ENCODE results near the gene SV2C. TPM values are rescaled to one million over a fixed set of nuclear protein-coding genes. Genes with fewer than 3 reads are reported as not detected.

Gene SV2C
- polyA plus RNA-seq, 3 donors = 0.01 to 0.02 TPM; not detected in 1

DNA sequence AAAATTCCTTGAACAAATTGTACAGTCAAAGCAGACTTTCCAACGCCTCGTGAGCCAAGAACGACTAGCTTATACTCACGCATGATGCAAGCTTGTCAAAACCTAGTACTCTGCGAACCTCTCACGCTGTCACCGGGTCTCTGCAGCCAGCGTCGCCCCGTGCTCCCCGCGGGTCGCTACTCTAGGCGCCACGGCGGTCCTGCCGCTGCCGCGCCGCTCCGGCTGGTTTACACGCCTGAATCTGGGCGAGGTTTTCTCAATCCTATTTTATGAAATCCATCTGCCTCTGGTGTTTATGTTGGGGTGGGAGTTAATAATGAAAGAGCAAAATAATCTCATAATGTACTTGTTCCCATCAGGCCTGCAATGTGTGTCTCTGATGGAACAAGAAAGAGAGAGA lies 90.9 kb downstream of the SV2C start:
- Histone ChIP-seq H3K27me3 (ENCODE audit: control insufficient read depth in 2 of 2, insufficient read depth in 2 of 2, low read length in 2 of 2) (no peaks in the 10 kb centered on the region), H4K20me1 (ENCODE audit: insufficient read depth, low read length) (no peaks in the 10 kb centered on the region), H3K9ac (ENCODE audit: insufficient read depth, low read length, poor library complexity, severe bottlenecking) (no peak overlapping the region), H3K4me3 (replicated peaks in 1 of 3; ENCODE audit: low read depth in 2 of 3, low read length in 3 of 3) (no peak overlapping the region), H3K4me2 (replicated peaks; ENCODE audit: extremely low read depth, low read length, poor library complexity, severe bottlenecking) (no peak overlapping the region), H3K4me1 (ENCODE audit: control insufficient read depth in 1 of 2, insufficient read depth in 2 of 2, low read length in 2 of 2) (peaks cover 26% of the 10 kb centered on the region in 2 donors), H3K36me3 (replicated peaks in 1 of 2; ENCODE audit: control insufficient read depth in 1 of 2, insufficient read depth in 2 of 2, low read length in 2 of 2) (no peaks in the 10 kb centered on the region), H3K79me2 (ENCODE audit: insufficient read depth, low read length) (no peaks in the 10 kb centered on the region), H2AFZ (ENCODE audit: insufficient read depth, low read depth, low read length, poor library complexity, severe bottlenecking) (no peak overlapping the region), H3K9me3 (replicated peaks in 1 of 2; ENCODE audit: control insufficient read depth in 1 of 2, insufficient read depth in 1 of 2, low read length in 2 of 2) (peaks cover 0 to 4% of the 10 kb centered on the region in 2 donors), H3K27ac (ENCODE audit: low read depth in 1 of 2, low read length in 2 of 2) (no peak overlapping the region)
- 98% methylated on average over 17 of the region's 23 CpGs for WGBS (ENCODE audit: insufficient coverage)
- Mint-ChIP-seq H3K4me3 (no peak overlapping the region), H3K4me1 (peaks cover 33% of the 10 kb centered on the region), H3K27ac (no peak overlapping the region), H3K36me3 (no peaks in the 10 kb centered on the region), H3K27me3 (ENCODE audit: low read depth in 3 of 3) (peaks cover 0 to 2% (median 1%) of the 10 kb centered on the region in 3 donors), H3K9me3 (peaks cover 0 to 5% (median 0%) of the 10 kb centered on the region in 7 donors)
- intact Hi-C loops (cut with micrococcal nuclease) = no loop called here
- TF ChIP-seq, protein P1, sequence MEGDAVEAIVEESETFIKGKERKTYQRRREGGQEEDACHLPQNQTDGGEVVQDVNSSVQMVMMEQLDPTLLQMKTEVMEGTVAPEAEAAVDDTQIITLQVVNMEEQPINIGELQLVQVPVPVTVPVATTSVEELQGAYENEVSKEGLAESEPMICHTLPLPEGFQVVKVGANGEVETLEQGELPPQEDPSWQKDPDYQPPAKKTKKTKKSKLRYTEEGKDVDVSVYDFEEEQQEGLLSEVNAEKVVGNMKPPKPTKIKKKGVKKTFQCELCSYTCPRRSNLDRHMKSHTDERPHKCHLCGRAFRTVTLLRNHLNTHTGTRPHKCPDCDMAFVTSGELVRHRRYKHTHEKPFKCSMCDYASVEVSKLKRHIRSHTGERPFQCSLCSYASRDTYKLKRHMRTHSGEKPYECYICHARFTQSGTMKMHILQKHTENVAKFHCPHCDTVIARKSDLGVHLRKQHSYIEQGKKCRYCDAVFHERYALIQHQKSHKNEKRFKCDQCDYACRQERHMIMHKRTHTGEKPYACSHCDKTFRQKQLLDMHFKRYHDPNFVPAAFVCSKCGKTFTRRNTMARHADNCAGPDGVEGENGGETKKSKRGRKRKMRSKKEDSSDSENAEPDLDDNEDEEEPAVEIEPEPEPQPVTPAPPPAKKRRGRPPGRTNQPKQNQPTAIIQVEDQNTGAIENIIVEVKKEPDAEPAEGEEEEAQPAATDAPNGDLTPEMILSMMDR (IDR thresholded peaks at IDR 0.05) = no peak
- DNase-seq = no peak

DNA sequence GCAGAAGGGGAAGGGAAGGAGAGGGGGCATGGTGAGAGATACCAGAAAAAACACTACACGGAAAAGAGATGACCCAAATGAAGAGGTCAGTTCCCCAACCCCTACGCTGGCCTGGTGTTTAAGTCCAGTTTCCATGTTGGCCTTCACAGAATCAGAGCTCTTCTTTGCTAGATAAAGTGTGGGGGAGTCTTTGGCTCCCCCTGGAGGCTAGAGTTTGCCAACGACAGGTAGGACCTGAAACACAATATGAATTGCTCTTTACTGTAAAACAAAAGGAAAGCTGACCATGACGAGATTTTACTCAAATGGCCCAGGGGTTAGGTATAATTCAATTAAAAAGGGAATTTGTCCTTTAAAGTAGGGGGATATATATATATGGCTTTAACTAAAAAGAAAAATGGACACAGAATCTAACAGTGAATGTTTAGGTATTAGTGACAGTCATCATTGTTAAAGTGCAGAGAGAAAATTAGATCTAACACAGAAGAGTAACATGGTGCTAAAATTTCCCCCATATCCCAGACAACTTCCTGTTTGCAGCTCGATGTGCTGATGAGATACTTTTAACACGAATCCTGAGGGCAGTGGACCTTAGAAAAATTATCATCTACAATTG lies 92.0 kb downstream of the SV2C start:
- Histone ChIP-seq H3K27ac (ENCODE audit: low read depth in 1 of 2, low read length in 2 of 2) (no peak overlapping the region), H4K20me1 (ENCODE audit: insufficient read depth, low read length) (no peaks in the 10 kb centered on the region), H3K9ac (ENCODE audit: insufficient read depth, low read length, poor library complexity, severe bottlenecking) (peak overlapping the region; percentile 2), H3K79me2 (ENCODE audit: insufficient read depth, low read length) (no peaks in the 10 kb centered on the region), H3K36me3 (replicated peaks in 1 of 2; ENCODE audit: control insufficient read depth in 1 of 2, insufficient read depth in 2 of 2, low read length in 2 of 2) (no peaks in the 10 kb centered on the region), H3K4me1 (ENCODE audit: control insufficient read depth in 1 of 2, insufficient read depth in 2 of 2, low read length in 2 of 2) (peaks cover 34% of the 10 kb centered on the region in 2 donors), H3K27me3 (ENCODE audit: control insufficient read depth in 2 of 2, insufficient read depth in 2 of 2, low read length in 2 of 2) (no peaks in the 10 kb centered on the region), H3K4me2 (replicated peaks; ENCODE audit: extremely low read depth, low read length, poor library complexity, severe bottlenecking) (peak overlapping the region; percentile 61), H3K9me3 (replicated peaks in 1 of 2; ENCODE audit: control insufficient read depth in 1 of 2, insufficient read depth in 1 of 2, low read length in 2 of 2) (peaks cover 0 to 4% of the 10 kb centered on the region in 2 donors), H3K4me3 (replicated peaks in 1 of 3; ENCODE audit: low read depth in 2 of 3, low read length in 3 of 3) (peak overlapping the region in 1 of 3 experiments; percentile 53), H2AFZ (ENCODE audit: insufficient read depth, low read depth, low read length, poor library complexity, severe bottlenecking) (no peak overlapping the region)
- Mint-ChIP-seq H3K27ac (no peak overlapping the region), H3K27me3 (ENCODE audit: low read depth in 3 of 3) (peaks cover 0 to 2% (median 0%) of the 10 kb centered on the region in 3 donors), H3K36me3 (no peaks in the 10 kb centered on the region), H3K9me3 (peaks cover 0 to 5% (median 0%) of the 10 kb centered on the region in 7 donors), H3K4me3 (peak overlapping the region; percentile 58 to 76), H3K4me1 (peaks cover 33% of the 10 kb centered on the region)
- intact Hi-C loops (cut with micrococcal nuclease) = no loop called here
- TF ChIP-seq, protein P1 (IDR thresholded peaks at IDR 0.05) = peak; percentile 72
- peak; percentile 22 to 38 (median 34) for DNase-seq
- 0% methylated on average over 1 of the region's 6 CpGs for WGBS (ENCODE audit: insufficient coverage)

Data from CD14-positive monocyte (primary cell).